CD4-positive, CD25-positive, alpha-beta regulatory T cell (primary cell): ENCODE results near the gene MRPS34. TPM values are rescaled to one million over a fixed set of nuclear protein-coding genes. Genes with fewer than 3 reads are reported as not detected.

ENCODE experiments used
- ATAC-seq, 2 donors: fragments of 150-1000 bp; cut with Tn5 transposase; one replicate each; pipeline ENCODE4 v1.10.0; 2021; ENCODE audit warnings: low read depth in 2 of 2, moderate number of reproducible peaks in 2 of 2, moderate library complexity in 1 of 2
- DNase-seq, 3 donors: peaks; one replicate each; pipeline versions ENCODE4 v3.0.0 to v3.0.0-alpha.2; 2012 to 2022; ENCODE audit warnings: mixed read lengths in 1 of 3
- H3K27ac ChIP-seq: one replicate; pipeline ENCODE4 v1.7.0; 2013; ENCODE audit warnings: mild to moderate bottlenecking, low read length; ENCODE audit not compliant: insufficient read depth, poor library complexity, severe bottlenecking
- H3K27me3 ChIP-seq: one replicate; pipeline ENCODE4 v1.7.0; 2013; ENCODE audit warnings: low read length; ENCODE audit not compliant: control insufficient read depth, insufficient read depth
- H3K36me3 ChIP-seq: one replicate; pipeline ENCODE4 v1.7.0; 2013; ENCODE audit warnings: mild to moderate bottlenecking, low read length, moderate library complexity; ENCODE audit not compliant: control insufficient read depth, insufficient read depth
- H3K4me1 ChIP-seq: 2 replicates; pipeline ENCODE4 v1.7.0; 2013; ENCODE audit warnings: mild to moderate bottlenecking, low read length; ENCODE audit not compliant: insufficient read depth, control insufficient read depth, poor library complexity, severe bottlenecking
- H3K4me3 ChIP-seq: one replicate; pipeline ENCODE4 v1.7.0; 2013; ENCODE audit warnings: low read depth, mild to moderate bottlenecking, low read length, moderate library complexity
- H3K9me3 ChIP-seq, 2 experiments: 1 replicate in 1 of 2; 2 replicates in 1 of 2; pipeline ENCODE4 v1.7.0; 2013; ENCODE audit warnings: low read length in 2 of 2, mild to moderate bottlenecking in 1 of 2, moderate library complexity in 1 of 2; ENCODE audit not compliant: control insufficient read depth in 2 of 2
- H3K27ac Mint-ChIP-seq, 3 donors: one replicate each; pipeline ENCODE4 v1.8.0; 2020 to 2022; ENCODE audit warnings: mild to moderate bottlenecking in 3 of 3, mixed read lengths in 3 of 3, moderate library complexity in 2 of 3
- H3K27me3 Mint-ChIP-seq: one replicate; pipeline ENCODE4 v1.8.0; 2022; ENCODE audit warnings: mild to moderate bottlenecking, mixed read lengths
- H3K36me3 Mint-ChIP-seq: one replicate; pipeline ENCODE4 v1.8.0; 2020; ENCODE audit warnings: mixed read lengths
- H3K4me1 Mint-ChIP-seq, 4 donors: one replicate each; pipeline ENCODE4 v1.8.0; 2020 to 2022; ENCODE audit warnings: mixed read lengths in 4 of 4, mild to moderate bottlenecking in 1 of 4
- H3K4me3 Mint-ChIP-seq, 4 donors: one replicate each; pipeline ENCODE4 v1.8.0; 2020 to 2022; ENCODE audit warnings: mild to moderate bottlenecking in 4 of 4, mixed read lengths in 4 of 4, moderate library complexity in 3 of 4
- H3K9me3 Mint-ChIP-seq, 7 donors: one replicate each; pipeline ENCODE4 v1.8.0; 2020 to 2022; ENCODE audit warnings: mixed read lengths in 7 of 7, mild to moderate bottlenecking in 3 of 7, moderate library complexity in 2 of 7
- polyA plus RNA-seq, 4 donors: library from polyadenylated mRNA; unstranded; fragments of 300-500 nt; fragmentation: Illumina TruSeq; gene quantifications; one replicate each; pipeline ENCODE4 v1.2.3, GENCODE V29; 2021
- total RNA-seq: library from RNA; stranded (reverse); gene quantifications from one replicate; pipeline ENCODE4 v1.2.3, GENCODE V29; 2022

Gene MRPS34
- total and polyA plus RNA-seq, 5 donors from 2014 or later = 46.5 to 176 (median 152) TPM

- H3K27me3 ChIP-seq = no peaks in the 10 kb centered on the region
- Mint-ChIP-seq H3K9me3 (peaks cover 0 to under 1% (median 0%) of the 10 kb centered on the region in 7 donors), H3K4me1 (peaks cover 0 to 1% (median under 1%) of the 10 kb centered on the region in 4 donors), H3K27ac (no peak overlapping the region), H3K4me3 (no peak overlapping the region), H3K27me3 (no peaks in the 10 kb centered on the region), H3K36me3 (peaks cover 14% of the 10 kb centered on the region)
- ATAC-seq (no peak), DNase-seq (no peak)
- no peak overlapping the region for H3K4me3 ChIP-seq
- no peaks in the 10 kb centered on the region for H3K4me1 ChIP-seq
- H3K9me3 ChIP-seq = no peaks in the 10 kb centered on the region
- peaks cover 47% of the 10 kb centered on the region for H3K36me3 ChIP-seq
- H3K27ac ChIP-seq = no peak overlapping the region
Observed at GRCh38 chr16:1732071-1732470, 40.9 kb downstream of the MRPS34 start.

- Mint-ChIP-seq H3K27ac (no peak overlapping the region), H3K27me3 (no peaks in the 10 kb centered on the region), H3K9me3 (peaks cover 0 to 3% (median 0%) of the 10 kb centered on the region in 7 donors), H3K4me3 (no peak overlapping the region), H3K36me3 (peaks cover 19% of the 10 kb centered on the region), H3K4me1 (peaks cover 0 to 6% (median 3%) of the 10 kb centered on the region in 4 donors)
- H3K27me3 ChIP-seq = no peaks in the 10 kb centered on the region
- DNase-seq = no peak
- H3K36me3 ChIP-seq = peaks cover 52% of the 10 kb centered on the region
- H3K4me1 ChIP-seq = no peaks in the 10 kb centered on the region
- no peaks in the 10 kb centered on the region for H3K9me3 ChIP-seq
- H3K4me3 ChIP-seq = no peak overlapping the region
- no peak overlapping the region for H3K27ac ChIP-seq
- no peak for ATAC-seq
Observed at GRCh38 chr16:1731603-1732002, 41.3 kb downstream of the MRPS34 start.

DNA sequence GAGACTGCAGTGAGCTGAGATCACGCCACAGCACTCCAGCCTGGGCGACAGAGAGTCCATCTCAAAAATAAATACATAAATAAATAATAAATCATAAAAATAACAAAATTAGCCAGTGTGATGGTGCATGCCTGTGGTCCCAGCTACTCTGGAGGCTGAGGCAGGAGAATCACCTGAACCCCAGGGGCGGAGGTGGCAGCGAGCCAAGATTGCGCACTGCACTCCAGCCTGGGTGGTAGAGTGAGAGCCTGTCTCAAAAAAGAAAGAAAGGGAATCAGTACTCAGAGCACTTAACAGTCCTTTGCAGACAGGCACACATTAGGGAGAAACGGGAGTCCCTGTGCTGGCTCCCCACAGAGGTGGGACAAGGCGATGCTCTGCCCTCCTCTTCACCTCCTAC, 41.9 kb downstream of the MRPS34 start:
- no peaks in the 10 kb centered on the region for H3K27me3 ChIP-seq
- DNase-seq = no peak
- H3K36me3 ChIP-seq = peaks cover 56% of the 10 kb centered on the region
- Mint-ChIP-seq H3K36me3 (peaks cover 21% of the 10 kb centered on the region), H3K27ac (no peak overlapping the region), H3K4me3 (no peak overlapping the region), H3K4me1 (peaks cover 0 to 6% (median 3%) of the 10 kb centered on the region in 4 donors), H3K27me3 (no peaks in the 10 kb centered on the region), H3K9me3 (peaks cover 0 to 3% (median 0%) of the 10 kb centered on the region in 7 donors)
- no peak overlapping the region for H3K27ac ChIP-seq
- H3K4me3 ChIP-seq = no peak overlapping the region
- H3K9me3 ChIP-seq = no peaks in the 10 kb centered on the region
- ATAC-seq = no peak
- H3K4me1 ChIP-seq = no peaks in the 10 kb centered on the region

- Histone ChIP-seq H3K9me3 (no peaks in the 10 kb centered on the region), H3K4me3 (no peak overlapping the region), H3K4me1 (no peaks in the 10 kb centered on the region), H3K27ac (no peak overlapping the region), H3K27me3 (no peaks in the 10 kb centered on the region), H3K36me3 (peaks cover 59% of the 10 kb centered on the region)
- DNase-seq (no peak), ATAC-seq (no peak)
- peaks cover 0 to 3% (median 0%) of the 10 kb centered on the region in 7 donors for H3K9me3 Mint-ChIP-seq
- no peak overlapping the region for H3K4me3 Mint-ChIP-seq
- peaks cover 0 to 6% (median 3%) of the 10 kb centered on the region in 4 donors for H3K4me1 Mint-ChIP-seq
- no peaks in the 10 kb centered on the region for H3K27me3 Mint-ChIP-seq
- no peak overlapping the region for H3K27ac Mint-ChIP-seq
- peaks cover 18% of the 10 kb centered on the region for H3K36me3 Mint-ChIP-seq
Observed at GRCh38 chr16:1729445-1729844, 43.5 kb downstream of the MRPS34 start.

DNA sequence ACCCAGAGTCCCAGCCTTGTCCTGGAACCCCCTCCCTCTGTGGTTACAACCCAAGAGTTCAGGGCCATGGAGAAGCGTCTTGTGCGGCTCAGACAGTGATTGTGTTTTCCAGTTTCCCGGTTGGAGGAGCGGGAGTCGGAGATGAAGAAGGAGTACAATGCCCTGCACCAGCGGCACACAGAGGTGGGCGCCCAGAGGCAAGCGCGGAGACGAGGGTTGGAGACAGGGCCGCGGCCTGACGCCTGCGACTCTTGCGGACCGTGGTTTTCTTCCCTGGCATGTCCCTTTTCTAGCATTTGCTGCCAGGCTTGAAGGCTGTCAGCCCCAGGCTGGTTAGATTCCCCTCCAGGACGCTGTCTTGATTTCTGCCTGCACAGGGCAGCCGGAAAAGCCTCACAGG, 43.9 kb downstream of the MRPS34 start:
- Histone ChIP-seq H3K36me3 (peaks cover 55% of the 10 kb centered on the region), H3K9me3 (no peaks in the 10 kb centered on the region), H3K27me3 (no peaks in the 10 kb centered on the region), H3K4me3 (no peak overlapping the region), H3K4me1 (no peaks in the 10 kb centered on the region), H3K27ac (no peak overlapping the region)
- peaks cover 0 to 6% (median 3%) of the 10 kb centered on the region in 4 donors for H3K4me1 Mint-ChIP-seq
- ATAC-seq (no peak), DNase-seq (no peak)
- no peaks in the 10 kb centered on the region for H3K27me3 Mint-ChIP-seq
- peaks cover 0 to 3% (median 0%) of the 10 kb centered on the region in 7 donors for H3K9me3 Mint-ChIP-seq
- peaks cover 18% of the 10 kb centered on the region for H3K36me3 Mint-ChIP-seq
- no peak overlapping the region for H3K27ac Mint-ChIP-seq
- H3K4me3 Mint-ChIP-seq = no peak overlapping the region

DNA sequence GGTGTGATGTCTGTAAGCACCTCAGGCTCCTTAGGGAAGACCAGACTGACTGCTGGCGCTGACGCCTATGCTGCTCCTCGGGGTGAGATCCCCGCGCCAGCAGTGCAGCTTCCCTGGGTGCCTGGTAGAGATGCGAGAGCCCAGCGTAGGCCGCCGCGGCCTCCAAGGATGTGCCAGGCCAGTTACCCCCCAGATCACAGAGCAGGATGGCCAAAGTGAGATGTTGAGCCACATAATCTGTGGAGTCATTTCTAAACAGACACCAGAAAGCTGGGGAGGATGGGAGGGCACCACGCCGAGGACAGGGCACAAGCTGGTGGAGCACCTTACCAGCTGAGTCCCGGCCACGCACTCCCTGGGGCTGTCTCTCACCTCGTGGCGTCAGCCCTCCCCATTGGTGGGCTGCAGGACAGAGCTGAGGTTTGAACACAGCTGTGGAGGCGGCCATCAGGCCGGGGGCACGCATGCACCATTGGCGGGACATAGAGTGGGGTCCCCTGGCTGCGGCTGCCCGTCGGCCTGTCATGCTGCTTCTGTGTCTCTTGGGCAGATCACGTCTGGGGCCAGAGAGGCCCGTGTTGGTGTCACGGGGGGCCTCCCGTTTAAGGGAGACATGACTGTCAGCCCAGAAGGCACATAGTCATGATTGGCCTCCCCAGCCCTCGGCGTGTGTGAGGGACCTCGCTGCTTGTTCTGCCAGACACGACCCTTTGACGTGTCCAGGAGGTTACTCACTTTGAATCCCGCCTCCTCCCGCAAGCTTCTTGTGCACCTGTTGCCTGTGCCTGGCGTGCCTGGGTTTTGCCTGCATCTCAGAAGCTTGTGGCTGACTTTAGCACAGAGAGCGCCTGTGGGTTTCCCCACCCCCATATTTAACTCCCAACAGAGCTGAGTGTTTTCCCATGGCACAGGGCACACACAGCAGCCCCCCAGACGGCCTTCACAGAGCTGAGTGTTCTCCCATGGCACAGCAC, 45.0 kb downstream of the MRPS34 start:
- Mint-ChIP-seq H3K4me3 (no peak overlapping the region), H3K27ac (peak overlapping the region in 2 of 3 donors; percentile 26 to 53), H3K9me3 (peaks cover 0 to 3% (median 0%) of the 10 kb centered on the region in 7 donors), H3K27me3 (no peaks in the 10 kb centered on the region), H3K36me3 (peaks cover 21% of the 10 kb centered on the region), H3K4me1 (peaks cover 6 to 13% (median 10%) of the 10 kb centered on the region in 4 donors)
- Histone ChIP-seq H3K36me3 (peaks cover 50% of the 10 kb centered on the region), H3K27ac (no peak overlapping the region), H3K9me3 (no peaks in the 10 kb centered on the region), H3K4me1 (peaks cover 4% of the 10 kb centered on the region), H3K4me3 (no peak overlapping the region), H3K27me3 (no peaks in the 10 kb centered on the region)
- ATAC-seq (no peak), DNase-seq (no peak)

GRCh38 chr16:1726661-1727502, 46.1 kb downstream of the MRPS34 start:
- Histone ChIP-seq H3K4me1 (peaks cover 13% of the 10 kb centered on the region), H3K9me3 (no peaks in the 10 kb centered on the region), H3K27ac (no peak overlapping the region), H3K36me3 (peaks cover 42% of the 10 kb centered on the region), H3K27me3 (no peaks in the 10 kb centered on the region), H3K4me3 (no peak overlapping the region)
- peaks cover 21% of the 10 kb centered on the region for H3K36me3 Mint-ChIP-seq
- no peak for ATAC-seq
- H3K4me1 Mint-ChIP-seq = peaks cover 9 to 24% (median 16%) of the 10 kb centered on the region in 4 donors
- H3K27me3 Mint-ChIP-seq = no peaks in the 10 kb centered on the region
- H3K9me3 Mint-ChIP-seq = peaks cover 0 to 3% (median 0%) of the 10 kb centered on the region in 7 donors
- no peak for DNase-seq
- H3K4me3 Mint-ChIP-seq = no peak overlapping the region
- H3K27ac Mint-ChIP-seq = peak overlapping the region in 2 of 3 donors; percentile 26 to 53
